Right lobe of liver (tissue), 4 donors: Measurements from ENCODE around the gene CLOCK.

Source experiments
- POLR2A ChIP-seq: fragments of 450-650 bp; IDR thresholded peaks from one replicate; pipeline ENCODE4 v1.6.1; 2017; ENCODE audit warnings: antibody characterized with exemption, mild to moderate bottlenecking
- TF ChIP-seq, protein P1 (sequence below), 4 donors: fragments of 200-600 bp in 3 of 4; fragments of 450-650 bp in 1 of 4; IDR thresholded peaks; one replicate each; pipeline versions ENCODE4 v1.5.1 to v1.8.0; 2016 to 2022; ENCODE audit warnings: antibody characterized with exemption in 4 of 4, mild to moderate bottlenecking in 2 of 4
- donor health status: DM: no; HTN: no; CAD: no.
- donor health status: DM: no; HTN: no; CAD: no.
- donor health status: DM: no; HTN: yes; CAD: no.

DNA sequence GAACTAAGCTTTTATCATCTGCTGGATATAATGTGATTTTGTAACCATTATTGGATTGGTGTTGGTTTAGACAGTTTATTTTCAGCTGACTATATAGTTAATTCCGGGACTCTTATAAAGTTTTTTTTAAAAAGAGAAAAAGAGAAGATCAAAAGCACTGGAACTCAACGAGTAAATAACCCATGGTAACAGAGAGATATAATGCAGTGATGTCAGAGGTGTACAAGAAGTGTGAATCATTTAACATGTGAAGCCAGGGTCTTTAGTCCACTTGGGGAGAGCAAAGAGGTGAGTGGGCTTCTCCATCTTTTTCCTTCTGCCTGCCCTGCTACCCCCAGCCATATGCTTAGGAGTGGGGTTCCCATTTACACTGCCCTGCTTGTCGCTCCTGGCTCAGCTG, 147.7 kb downstream of the CLOCK start:
- TF ChIP-seq, protein P1, sequence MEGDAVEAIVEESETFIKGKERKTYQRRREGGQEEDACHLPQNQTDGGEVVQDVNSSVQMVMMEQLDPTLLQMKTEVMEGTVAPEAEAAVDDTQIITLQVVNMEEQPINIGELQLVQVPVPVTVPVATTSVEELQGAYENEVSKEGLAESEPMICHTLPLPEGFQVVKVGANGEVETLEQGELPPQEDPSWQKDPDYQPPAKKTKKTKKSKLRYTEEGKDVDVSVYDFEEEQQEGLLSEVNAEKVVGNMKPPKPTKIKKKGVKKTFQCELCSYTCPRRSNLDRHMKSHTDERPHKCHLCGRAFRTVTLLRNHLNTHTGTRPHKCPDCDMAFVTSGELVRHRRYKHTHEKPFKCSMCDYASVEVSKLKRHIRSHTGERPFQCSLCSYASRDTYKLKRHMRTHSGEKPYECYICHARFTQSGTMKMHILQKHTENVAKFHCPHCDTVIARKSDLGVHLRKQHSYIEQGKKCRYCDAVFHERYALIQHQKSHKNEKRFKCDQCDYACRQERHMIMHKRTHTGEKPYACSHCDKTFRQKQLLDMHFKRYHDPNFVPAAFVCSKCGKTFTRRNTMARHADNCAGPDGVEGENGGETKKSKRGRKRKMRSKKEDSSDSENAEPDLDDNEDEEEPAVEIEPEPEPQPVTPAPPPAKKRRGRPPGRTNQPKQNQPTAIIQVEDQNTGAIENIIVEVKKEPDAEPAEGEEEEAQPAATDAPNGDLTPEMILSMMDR (IDR thresholded peaks at IDR 0.05), result no peak
- no peak for TF ChIP-seq POLR2A
